ENCODE results near the gene RNF180. TPM values are rescaled to one million over a fixed set of nuclear protein-coding genes. Genes with fewer than 3 reads are reported as not detected.
"Not testable (repeated sequence)": the region's sequence is repeated elsewhere in the genome, so short reads cannot be mapped to it uniquely, and the experiment has no call there.

The RNF180 gene
- total RNA-seq, 1 donor = under 0.01 TPM

GRCh38 chr5:64269164-64269563 lies 103.5 kb downstream of the RNF180 start:
- no peak for DNase-seq (ENCODE audit: low read depth in 2 of 3, low spot score in 2 of 3)

- DNase-seq (ENCODE audit: low read depth in 2 of 3, low spot score in 2 of 3) = no peak
Observed at GRCh38 chr5:64273276-64273675, 107.6 kb downstream of the RNF180 start.

- no peak for DNase-seq (ENCODE audit: low read depth in 2 of 3, low spot score in 2 of 3)
Observed at GRCh38 chr5:64285188-64286130, 119.8 kb downstream of the RNF180 start.

GRCh38 chr5:64286381-64286780 lies 120.7 kb downstream of the RNF180 start:
- no peak for DNase-seq (ENCODE audit: low read depth in 2 of 3, low spot score in 2 of 3)

DNA sequence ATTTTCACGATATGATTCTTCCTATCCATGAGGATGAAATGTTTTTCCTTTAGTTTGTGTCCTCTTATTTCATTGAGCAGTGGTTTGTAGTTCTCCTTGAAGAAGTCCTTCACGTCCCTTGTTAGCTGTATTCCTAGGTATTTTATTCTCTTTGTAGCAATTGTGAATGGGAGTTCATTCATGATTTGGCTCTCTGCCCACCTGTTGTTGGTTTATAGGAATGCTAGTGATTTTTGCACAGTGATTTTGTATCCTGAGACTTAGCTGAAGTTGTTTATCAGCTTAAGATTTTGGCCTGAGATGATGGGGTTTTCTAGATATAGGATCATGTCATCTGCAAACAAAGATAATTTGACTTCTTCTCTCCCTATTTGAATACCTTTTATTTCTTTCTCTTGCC lies 122.9 kb downstream of the RNF180 start:
- not testable (repeated sequence) for DNase-seq (ENCODE audit: low read depth in 2 of 3, low spot score in 2 of 3)

- DNase-seq (ENCODE audit: low read depth in 2 of 3, low spot score in 2 of 3) = no peak
Observed at GRCh38 chr5:64292611-64293215, 127.1 kb downstream of the RNF180 start.

GRCh38 chr5:64295101-64295500 lies 129.5 kb downstream of the RNF180 start:
- DNase-seq (ENCODE audit: low read depth in 2 of 3, low spot score in 2 of 3) = no peak

GRCh38 chr5:64298586-64298985 lies 132.9 kb downstream of the RNF180 start:
- DNase-seq (ENCODE audit: low read depth in 2 of 3, low spot score in 2 of 3) = no peak

DNA sequence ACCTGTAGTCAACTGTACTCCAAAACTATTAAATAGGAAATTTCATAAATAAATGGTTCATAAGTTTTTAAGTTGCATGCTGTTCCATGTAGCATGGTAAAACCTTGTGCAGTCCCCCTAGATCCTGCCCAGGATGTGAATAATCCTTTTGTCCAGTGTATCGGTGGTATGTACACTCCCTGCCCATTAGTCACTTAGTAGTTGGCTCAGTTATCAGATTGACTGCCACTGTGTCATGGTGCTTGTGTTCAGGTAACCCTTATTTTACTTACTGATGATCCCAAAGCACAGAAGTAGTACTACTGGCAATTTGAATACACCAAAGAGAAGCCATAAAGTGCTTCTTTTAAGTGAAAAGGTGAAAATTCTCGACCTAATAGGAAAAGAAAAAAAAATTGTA lies 134.2 kb downstream of the RNF180 start:
- DNase-seq (ENCODE audit: low read depth in 2 of 3, low spot score in 2 of 3) = no peak

DNA sequence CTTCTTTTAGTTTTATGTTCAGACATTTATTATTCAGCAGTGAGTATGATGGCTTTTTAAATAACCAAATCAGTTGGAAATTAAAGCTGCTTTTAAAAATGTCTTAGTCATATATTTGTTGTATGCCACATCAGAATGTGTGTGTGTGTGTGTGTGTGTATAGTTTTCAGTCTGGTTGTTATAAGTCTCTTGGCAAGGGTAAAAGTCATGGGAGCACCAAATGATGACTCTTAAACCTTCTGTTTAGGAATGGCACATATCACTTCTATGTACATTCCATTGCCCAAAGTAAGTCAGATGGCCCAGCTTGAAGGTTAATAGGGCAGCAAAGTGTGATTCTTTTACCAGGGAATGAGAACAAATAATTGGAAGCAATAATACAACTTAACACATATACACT lies 135.9 kb downstream of the RNF180 start:
- no peak for DNase-seq (ENCODE audit: low read depth in 2 of 3, low spot score in 2 of 3)

GRCh38 chr5:64308135-64308534 lies 142.5 kb downstream of the RNF180 start:
- DNase-seq (ENCODE audit: low read depth in 2 of 3, low spot score in 2 of 3) = no peak

GRCh38 chr5:64312491-64312890 lies 146.8 kb downstream of the RNF180 start:
- DNase-seq (ENCODE audit: low read depth in 2 of 3, low spot score in 2 of 3) = no peak

DNA sequence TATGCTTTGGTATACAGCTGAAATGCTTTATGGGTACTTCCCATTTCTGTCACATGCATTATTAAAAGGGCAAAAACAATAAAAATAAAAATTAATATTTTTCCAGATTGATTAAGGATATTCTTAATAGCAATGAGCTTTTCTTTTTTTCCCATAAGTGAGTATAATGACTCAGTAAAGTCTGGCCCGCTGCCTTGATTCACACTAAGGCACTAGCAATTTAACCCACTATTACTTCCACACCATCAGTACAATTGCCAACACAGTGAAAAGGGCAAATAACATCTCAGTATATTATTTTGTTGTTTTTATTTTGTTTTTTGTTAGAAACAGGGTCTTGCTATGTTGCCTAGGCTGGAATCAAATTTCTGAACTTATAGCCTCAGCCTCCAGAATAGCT lies 150.1 kb downstream of the RNF180 start:
- no peak for DNase-seq (ENCODE audit: low read depth in 2 of 3, low spot score in 2 of 3)

DNA sequence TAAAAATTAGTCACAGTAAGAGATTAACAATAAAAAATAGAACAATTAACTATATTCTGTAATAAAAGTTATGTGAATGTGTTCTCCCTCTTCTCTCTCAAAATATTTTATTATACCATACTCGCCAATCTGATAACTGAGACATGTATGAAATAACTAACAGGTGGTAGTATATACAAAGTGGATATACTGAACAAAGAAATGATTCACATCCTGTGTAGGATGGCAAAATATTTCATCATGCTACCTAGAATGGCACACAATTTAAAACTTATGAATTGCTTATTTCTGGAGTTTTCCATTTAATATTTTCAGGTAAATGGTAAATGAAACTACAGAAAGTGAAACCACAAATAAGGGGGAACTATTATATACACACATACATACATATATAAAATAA lies 152.5 kb downstream of the RNF180 start:
- no peak for DNase-seq (ENCODE audit: low read depth in 2 of 3, low spot score in 2 of 3)

GRCh38 chr5:64323591-64323990 lies 157.9 kb downstream of the RNF180 start:
- no peak for DNase-seq (ENCODE audit: low read depth in 2 of 3, low spot score in 2 of 3)

DNA sequence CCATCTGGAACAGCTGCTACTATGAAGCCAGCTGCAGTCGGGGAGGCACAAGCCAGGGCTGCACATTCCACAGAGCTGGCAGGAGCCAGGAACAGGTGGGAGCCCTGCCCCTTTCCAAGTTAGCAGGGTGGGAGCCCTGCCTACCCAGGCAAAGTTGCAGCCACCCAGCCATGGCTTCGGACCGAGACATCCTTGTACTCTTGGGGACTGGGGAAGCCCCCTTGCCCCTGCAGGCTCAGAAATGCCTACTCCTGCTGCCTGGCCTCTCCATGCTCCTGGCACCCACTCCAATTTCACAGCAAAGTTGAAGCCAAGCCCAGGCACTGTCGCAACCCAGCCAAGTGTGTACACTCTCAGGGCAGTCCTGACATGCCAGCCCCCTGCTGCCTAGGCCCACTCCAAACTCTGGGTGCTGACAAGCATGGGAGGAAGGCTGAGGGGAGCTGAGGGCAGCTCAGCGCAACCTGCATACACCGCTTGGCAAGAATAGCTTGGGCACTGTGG lies 165.1 kb downstream of the RNF180 start:
- no peak for DNase-seq (ENCODE audit: low read depth in 2 of 3, low spot score in 2 of 3)

DNA sequence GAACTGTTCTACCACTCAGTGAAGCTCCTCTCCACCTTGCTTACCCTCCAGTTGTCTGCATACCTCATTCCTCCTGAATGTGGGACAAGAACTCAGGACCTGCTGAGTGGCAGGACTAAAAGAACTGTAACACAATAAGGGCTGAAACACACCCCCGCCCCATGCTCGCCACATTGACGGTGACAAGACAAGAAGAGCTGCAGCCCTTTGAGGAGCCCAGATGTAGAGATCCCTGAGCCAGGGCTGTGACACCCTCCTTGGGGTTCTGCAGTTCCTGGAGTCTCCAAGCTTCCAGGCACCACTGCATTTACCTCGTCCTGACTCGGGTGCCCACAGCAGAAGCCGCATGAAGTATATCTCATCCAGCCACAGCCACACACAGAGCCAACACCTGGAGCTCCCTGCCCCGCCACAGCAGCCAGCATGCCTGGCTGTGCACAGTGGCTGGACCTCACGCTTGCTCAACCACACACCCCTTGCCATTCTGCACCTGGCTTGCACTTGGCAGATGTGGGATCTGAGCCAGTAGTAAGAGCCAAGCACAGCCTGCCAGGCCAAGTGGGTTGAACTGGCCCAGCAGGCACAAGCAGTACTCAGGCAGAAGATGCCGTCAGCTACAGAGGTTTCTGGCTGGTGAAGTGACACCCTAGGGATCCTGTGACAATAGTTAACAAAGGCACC lies 166.1 kb downstream of the RNF180 start:
- no peak for DNase-seq (ENCODE audit: low read depth in 2 of 3, low spot score in 2 of 3)

GRCh38 chr5:64333886-64334285 lies 168.2 kb downstream of the RNF180 start:
- no peak for DNase-seq (ENCODE audit: low read depth in 2 of 3, low spot score in 2 of 3)

GRCh38 chr5:64339769-64340168 lies 174.1 kb downstream of the RNF180 start:
- DNase-seq (ENCODE audit: low read depth in 2 of 3, low spot score in 2 of 3) = no peak

- no peak for DNase-seq (ENCODE audit: low read depth in 2 of 3, low spot score in 2 of 3)
Observed at GRCh38 chr5:64340293-64340692, 174.7 kb downstream of the RNF180 start.

DNA sequence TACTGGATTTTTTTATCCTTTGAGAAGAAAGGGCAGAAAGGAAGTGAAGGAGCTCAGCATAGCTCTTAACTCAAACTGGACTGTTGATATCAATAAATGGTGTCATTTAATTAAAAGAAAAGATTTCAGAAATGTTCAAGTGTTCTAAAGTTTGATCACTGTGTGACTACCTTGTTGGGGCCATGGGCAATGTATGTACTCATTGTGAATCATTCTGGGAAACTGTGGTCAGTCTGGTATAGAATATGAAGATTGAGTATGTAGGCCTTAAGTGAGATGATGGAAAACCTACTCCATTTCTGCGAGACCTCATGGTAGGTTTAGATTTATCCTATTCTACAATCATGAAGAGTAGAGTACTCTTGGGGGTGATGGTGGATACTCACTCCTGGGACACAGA lies 175.7 kb downstream of the RNF180 start:
- no peak for DNase-seq (ENCODE audit: low read depth in 2 of 3, low spot score in 2 of 3)
